ENCODE results near the gene HINFP.

Gene HINFP

DNA sequence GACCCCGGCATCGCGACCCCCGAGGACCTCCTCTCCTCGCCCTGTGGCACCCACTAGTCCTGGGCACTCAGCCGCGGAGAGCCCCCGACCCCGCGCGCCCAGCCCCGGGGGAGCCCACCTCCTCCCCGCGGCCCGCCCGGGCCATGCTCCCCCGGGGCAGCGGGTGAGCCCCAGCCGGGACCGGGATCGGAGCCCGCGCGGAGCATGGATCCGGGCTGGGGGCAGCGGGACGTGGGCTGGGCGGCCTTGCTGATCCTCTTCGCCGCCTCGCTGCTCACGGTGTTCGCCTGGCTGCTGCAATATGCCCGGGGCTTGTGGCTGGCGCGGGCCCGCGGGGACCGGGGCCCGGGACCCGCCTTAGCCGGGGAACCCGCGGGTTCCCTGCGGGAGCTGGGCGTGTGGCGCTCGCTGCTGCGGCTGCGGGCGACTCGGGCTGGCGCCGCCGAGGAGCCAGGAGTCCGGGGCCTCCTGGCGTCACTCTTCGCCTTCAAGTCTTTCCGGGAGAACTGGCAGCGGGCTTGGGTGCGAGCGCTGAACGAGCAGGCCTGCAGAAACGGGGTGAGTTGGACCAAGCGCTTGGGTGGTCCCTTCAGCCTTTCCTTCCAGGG is 13.7 kb upstream of the HINFP start:
- TF ChIP-seq POLR2A (IDR thresholded peaks at IDR 0.05; ENCODE audit: low read depth, low read length): no peak
- no peak for FAIRE-seq
- no peak for DNase-seq (ENCODE audit: insufficient read length, low spot score)

DNA sequence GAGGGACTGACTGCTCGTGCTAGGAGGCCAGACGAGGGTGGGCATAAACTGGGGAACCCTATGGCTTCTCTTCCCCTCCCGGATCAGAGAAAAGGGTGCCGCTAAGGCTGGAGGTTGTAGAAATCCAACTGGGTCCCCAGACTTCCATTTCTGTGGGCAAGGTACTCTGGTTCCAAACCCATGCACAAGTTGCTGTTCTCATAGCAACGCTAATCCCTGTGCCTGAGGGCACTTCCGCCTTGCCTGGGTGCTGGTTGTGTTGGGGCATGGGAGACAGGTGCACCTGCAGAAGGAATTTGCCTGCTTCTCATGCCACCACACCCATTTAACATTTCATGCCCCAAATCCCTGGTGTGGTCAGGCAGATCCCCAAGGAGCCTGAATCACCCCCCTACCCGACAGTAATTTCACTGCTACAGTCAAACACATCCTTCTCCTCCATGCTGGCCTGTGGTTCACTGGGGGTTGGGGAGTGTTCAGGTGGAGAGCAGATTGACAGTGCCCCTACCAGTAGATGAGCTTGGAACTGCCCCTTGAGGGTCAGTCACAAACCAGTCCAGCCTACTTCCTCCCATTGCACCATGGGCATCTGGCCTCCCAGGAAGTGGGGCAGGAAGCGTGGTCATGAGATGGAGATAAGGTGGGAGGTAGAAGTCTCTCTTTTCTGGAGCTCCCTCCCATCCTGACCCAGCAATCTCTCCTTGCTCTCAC is 13.1 kb upstream of the HINFP start:
- DNase-seq (ENCODE audit: insufficient read length, low spot score) (peak; percentile 35), FAIRE-seq (peak; percentile 53)
- TF ChIP-seq POLR2A (IDR thresholded peaks at IDR 0.05; ENCODE audit: low read depth, low read length): no peak

DNA sequence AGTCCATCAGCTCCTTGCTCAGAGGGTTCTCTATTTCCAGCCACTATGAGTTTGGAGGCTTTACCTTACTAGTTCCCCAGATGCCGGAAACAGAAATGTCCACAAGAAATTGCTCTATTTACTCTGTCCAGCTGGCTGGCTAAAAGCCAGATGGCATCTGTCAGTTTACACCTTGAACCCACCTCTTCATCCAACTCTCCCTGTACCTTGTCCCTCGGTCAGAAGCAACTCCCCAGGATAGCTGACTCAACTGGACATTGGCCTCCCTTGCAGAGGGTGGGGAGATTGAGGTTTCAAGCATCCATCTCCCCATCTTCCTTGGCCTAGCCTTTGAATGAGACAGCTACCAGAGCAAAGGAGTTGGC is 12.5 kb upstream of the HINFP start:
- no peak for DNase-seq (ENCODE audit: insufficient read length, low spot score)
- TF ChIP-seq POLR2A (IDR thresholded peaks at IDR 0.05; ENCODE audit: low read depth, low read length): no peak
- FAIRE-seq: no peak

DNA sequence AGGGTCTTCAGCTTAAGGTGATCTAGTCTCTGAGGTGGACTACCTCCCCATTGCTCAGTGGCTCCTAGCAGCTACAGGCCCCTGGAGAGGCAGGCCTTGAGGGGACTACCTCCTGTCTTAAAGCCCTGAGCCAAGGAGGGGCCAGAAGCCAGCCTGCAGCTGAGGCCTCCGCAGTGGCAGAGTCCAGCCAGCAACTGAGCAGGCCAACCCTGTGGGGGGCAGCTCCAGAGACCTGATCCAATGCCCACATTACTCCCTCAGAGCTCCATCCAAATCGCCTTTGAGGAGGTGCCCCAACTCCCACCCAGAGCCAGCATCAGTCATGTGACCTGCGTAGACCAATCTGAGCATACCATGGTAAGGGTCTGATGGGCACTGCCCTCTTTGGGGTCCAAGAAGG is 11.5 kb upstream of the HINFP start:
- DNase-seq (ENCODE audit: insufficient read length, low spot score): no peak
- FAIRE-seq: no peak
- TF ChIP-seq POLR2A (IDR thresholded peaks at IDR 0.05; ENCODE audit: low read depth, low read length): no peak

DNA sequence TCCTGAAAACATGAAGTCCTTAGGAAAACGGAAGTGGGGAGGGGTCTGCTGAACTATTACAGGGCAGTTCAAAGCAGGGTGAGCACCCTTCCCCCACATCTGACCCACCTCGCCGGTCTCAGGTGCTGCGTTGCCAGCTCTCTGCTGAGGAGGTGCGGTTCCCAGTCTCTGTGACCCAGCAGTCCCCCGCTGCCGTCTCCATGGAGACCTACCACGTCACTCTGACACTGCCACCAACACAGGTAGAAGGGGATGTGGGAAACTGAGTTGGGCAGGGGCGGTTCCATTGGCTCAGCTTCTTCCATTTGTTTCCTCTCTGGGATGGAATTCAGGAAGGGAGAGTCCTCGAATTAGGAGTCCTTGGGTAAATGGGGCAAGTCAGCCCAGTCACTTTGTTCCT is 10.9 kb upstream of the HINFP start:
- DNase-seq (ENCODE audit: insufficient read length, low spot score) (no peak), FAIRE-seq (no peak)
- no peak for TF ChIP-seq POLR2A (IDR thresholded peaks at IDR 0.05; ENCODE audit: low read depth, low read length)

DNA sequence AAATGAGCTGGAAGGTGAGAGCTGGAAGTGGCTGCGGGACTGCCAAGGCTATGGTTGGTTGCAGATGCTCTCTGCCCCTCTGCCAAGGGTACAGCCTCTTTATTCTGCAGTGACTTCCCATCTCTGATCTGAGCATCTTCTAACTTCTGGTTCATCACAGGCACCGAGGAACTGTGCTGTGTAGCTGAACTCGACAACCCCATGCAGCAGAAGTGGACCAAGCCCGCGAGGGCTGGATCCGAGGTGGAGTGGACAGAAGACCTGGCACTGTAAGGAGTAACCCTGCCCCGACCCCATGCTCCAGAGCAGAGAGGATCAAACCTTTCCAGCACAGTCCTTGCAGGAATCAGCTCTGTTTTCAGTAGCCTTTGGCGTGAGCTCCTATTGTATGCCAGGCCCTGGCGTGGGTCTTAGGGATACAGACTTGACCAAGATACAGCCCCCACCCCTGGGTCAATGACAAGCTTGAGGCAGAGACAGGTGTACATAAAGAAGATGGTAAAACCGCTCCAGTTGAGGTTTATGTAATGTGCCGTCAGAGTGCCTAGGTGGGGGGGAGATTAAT is 9.9 kb upstream of the HINFP start:
- DNase-seq (ENCODE audit: insufficient read length, low spot score) (no peak), FAIRE-seq (no peak)
- no peak for TF ChIP-seq POLR2A (IDR thresholded peaks at IDR 0.05; ENCODE audit: low read depth, low read length)

DNA sequence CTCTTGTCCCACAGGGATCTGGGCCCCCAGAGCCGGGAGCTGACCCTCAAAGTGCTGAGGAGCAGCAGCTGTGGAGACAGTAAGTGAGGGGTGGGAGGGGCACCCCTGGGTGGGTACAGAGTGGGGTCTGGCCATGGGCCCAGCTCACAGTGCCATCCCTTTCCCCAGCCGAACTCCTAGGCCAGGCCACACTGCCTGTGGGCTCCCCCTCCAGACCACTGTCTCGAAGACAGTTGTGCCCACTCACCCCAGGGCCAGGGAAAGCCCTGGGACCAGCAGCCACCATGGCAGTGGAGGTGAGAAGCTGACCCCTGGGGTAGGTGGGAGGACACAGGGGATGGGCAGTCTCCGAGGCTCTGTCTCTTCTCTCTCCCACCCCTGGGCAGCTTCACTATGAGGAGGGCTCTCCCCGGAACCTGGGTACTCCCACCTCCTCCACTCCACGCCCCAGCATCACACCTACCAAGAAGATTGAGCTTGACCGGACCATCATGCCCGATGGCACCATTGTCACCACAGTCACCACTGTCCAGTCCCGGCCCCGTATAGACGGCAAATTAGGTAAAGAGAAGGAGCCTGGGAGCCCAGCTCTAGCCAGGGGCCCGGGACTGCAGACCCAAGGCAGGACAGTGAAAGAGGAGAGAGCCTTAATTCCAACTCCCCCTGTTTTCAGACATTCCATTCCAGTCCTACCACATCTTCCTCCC is 8.9 kb upstream of the HINFP start:
- FAIRE-seq (no peak), DNase-seq (ENCODE audit: insufficient read length, low spot score) (no peak)
- no peak for TF ChIP-seq POLR2A (IDR thresholded peaks at IDR 0.05; ENCODE audit: low read depth, low read length)

DNA sequence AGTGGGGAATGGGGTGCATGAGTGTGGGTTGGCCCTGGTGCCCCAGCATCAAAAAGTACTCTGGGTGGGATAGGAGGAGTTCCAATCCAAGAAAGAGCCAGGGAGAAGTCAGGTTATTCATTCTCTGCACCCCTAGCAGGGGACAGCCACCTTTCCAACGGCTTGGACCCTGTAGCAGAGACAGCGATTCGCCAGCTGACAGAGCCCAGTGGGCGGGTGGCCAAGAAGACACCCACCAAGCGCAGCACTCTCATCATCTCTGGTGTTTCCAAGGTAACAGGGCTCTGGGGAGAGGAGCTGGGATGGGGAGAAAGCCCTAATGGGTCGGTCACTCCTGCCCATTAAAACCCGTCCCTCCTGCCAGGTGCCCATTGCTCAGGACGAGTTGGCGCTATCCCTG is 7.7 kb upstream of the HINFP start:
- DNase-seq (ENCODE audit: insufficient read length, low spot score) (no peak), FAIRE-seq (no peak)
- TF ChIP-seq POLR2A (IDR thresholded peaks at IDR 0.05; ENCODE audit: low read depth, low read length): no peak

DNA sequence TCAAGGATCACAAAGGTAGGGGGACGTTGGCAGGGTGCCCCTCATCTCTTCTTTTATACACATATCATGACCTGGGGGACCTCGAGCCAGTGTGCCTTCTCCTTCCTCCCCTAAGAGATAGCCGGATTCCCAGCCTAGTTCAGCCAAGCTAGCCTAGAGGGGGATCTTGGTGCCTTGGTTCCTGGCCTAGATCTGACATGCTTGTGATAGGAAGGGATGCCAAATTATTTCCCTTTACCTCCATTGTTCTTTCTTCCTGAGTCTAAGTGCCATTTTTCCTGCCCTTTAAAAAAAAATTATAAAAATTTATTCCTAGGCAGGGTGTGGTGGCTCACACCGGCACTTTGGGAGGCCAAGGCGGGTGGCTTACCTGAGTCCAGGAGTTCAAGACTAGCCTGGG is 7.0 kb upstream of the HINFP start:
- TF ChIP-seq POLR2A (IDR thresholded peaks at IDR 0.05; ENCODE audit: low read depth, low read length): no peak
- DNase-seq (ENCODE audit: insufficient read length, low spot score) (no peak), FAIRE-seq (no peak)

DNA sequence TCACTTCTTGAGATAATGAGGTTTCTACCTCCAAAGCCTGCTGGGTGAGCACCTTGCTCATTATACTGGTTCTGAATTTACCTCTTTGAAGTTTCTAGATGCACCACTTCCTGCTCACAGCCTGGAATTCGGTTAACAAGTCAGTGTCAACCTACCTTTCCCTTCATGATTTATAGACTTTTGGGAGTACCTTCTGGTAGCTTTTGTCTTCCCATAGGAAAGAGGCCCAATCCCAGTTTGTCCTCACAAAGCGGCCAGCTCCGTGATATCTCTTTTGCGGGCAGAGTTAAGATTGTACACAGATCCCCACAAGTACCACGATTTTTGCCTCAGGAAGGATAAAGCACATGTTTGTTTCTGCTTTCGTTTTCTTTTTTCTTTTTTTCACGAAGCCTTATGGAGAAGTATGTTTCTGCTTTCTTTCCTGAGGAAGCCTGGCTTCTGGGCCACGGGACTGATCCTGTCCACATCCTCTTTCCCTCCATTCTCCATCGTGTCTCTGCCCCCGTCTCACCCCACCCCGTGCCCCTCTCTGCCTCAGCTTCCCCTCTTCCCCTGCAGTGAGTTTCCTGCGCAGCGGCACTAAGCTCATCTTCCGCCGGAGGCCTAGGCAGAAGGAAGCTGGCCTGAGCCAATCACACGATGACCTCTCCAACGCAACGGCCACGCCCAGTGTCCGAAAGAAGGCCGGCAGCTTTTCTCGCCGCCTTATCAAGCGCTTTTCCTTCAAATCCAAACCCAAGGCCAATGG is 5.7 kb upstream of the HINFP start:
- TF ChIP-seq POLR2A (IDR thresholded peaks at IDR 0.05; ENCODE audit: low read depth, low read length): no peak
- FAIRE-seq (no peak), DNase-seq (ENCODE audit: insufficient read length, low spot score) (no peak)

DNA sequence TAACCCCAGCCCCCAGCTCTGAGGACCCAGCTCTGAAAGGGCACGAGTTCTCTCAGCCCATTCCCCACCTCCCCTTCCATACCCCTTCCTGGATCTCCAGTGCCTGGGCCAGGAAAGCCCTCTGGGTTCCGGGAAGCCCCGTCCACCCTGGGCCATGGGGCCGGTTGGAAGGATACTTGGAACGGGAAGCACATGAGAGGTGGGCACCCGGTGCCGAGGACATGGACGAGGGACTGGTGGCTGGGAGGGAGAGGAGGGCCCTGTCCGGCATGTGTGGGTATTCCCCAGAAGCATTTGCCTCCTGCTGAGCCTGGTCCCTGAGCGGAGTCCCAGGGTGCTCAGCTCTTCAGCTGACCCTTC is 5.2 kb upstream of the HINFP start:
- FAIRE-seq: no peak
- no peak for TF ChIP-seq POLR2A (IDR thresholded peaks at IDR 0.05; ENCODE audit: low read depth, low read length)
- DNase-seq (ENCODE audit: insufficient read length, low spot score): no peak

DNA sequence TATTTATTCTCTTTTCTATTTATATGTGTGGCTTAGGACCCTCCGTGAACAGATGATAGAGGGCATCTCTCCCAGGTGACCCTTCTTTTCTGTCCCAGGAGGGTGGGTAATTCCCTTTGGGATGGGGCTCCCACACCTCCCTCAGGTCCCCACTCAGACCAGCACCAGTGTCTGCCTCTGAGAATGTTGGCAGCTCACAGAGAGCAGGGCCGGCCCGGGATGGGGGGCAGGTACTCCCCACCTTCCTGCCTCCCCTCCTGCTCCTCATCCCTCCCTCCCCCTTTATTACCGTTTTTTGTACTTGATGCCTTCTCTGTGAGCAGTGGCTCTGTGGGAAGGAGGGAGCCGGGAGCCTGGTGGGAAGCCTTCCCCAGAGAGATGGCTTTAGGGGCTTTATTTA is 4.8 kb upstream of the HINFP start:
- DNase-seq (ENCODE audit: insufficient read length, low spot score) (no peak), FAIRE-seq (no peak)
- TF ChIP-seq POLR2A (IDR thresholded peaks at IDR 0.05; ENCODE audit: low read depth, low read length): no peak

DNA sequence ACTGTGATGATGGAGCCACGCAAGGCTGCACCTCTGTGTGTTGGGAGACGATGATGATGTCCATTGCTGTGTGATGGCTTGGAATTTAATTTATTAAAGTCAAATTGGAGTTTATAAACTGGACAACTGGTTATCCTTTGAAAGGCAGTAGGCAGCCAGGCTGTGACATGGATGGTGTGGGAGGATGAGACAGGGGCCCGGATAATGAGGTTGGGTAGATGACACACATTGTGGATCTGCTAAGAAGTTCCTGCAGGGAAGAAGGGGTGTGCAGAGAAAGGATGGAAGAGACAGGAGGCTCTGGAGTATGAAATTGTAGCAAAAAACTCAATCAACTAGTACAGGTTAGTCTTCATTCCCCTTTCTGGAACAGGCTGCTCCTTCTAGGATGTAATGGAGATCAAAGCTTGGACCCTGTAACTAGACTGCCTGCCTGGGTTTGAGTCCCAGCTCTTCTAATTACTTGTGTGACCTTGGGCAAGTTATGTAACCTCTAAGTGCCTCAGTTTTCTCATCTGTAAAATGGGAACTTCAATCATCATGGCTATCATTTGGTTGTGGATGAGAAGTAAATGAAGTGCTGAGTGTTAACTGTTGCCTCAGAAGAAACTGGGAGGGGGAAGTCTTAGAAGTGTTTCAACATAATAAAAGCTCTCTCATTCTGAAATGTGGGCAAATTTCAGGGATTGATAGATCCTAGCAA is 4.2 kb upstream of the HINFP start:
- no peak for FAIRE-seq
- no peak for DNase-seq (ENCODE audit: insufficient read length, low spot score)
- TF ChIP-seq POLR2A (IDR thresholded peaks at IDR 0.05; ENCODE audit: low read depth, low read length): no peak
